GM06990 (cell line): ENCODE measurements around the gene CIB4.

Experiments used
- DNase-seq: peaks from one replicate; pipeline ENCODE4 v3.0.0-alpha.2; 2011; ENCODE audit not compliant: insufficient read length; ENCODE audit errors: extremely low read depth
- H3K27me3 ChIP-seq: replicated peaks from 2 replicates; pipeline ENCODE4 v1.6.0; 2011; ENCODE audit warnings: low read length; ENCODE audit not compliant: control insufficient read depth, insufficient read depth
- H3K36me3 ChIP-seq: 2 replicates; pipeline ENCODE4 v1.5.1; 2011; ENCODE audit warnings: low read length; ENCODE audit not compliant: control insufficient read depth, insufficient read depth
- H3K4me3 ChIP-seq: replicated peaks from 2 replicates; pipeline ENCODE4 v1.5.1; 2011; ENCODE audit warnings: low read depth, mild to moderate bottlenecking, control low read depth, low read length
- CTCF ChIP-seq: IDR thresholded peaks from 2 replicates; pipeline ENCODE4 v1.5.1; 2011; ENCODE audit warnings: low read length, control low read depth, mild to moderate bottlenecking, inconsistent platforms; ENCODE audit not compliant: insufficient read depth, poor library complexity, severe bottlenecking

CIB4 gene

GRCh38 chr2:26640781-26641564, at the start of gene CIB4:
Gene CIB4, minus strand, starts transcription at chr2:26641366. Its CDS starts 52 bp downstream, at chr2:26641314.
- Histone ChIP-seq H3K4me3 (no peak within 1 kb of the TSS), H3K36me3 (no peaks in the 10 kb centered on the region), H3K27me3 (no peaks in the 10 kb centered on the region; the same call in 1 of the 2 replicates)
- TF ChIP-seq CTCF, result no peak
- no peak for DNase-seq

GRCh38 chr2:26687801-26688200, 46.6 kb upstream of the CIB4 start:
- Histone ChIP-seq H3K27me3 (peaks cover 3% of the 10 kb centered on the region), H3K36me3 (no peaks in the 10 kb centered on the region), H3K4me3 (no peak overlapping the region)
- DNase-seq, result no peak
- no peak for TF ChIP-seq CTCF

- H3K36me3 ChIP-seq, result no peaks in the 10 kb centered on the region
- no peak for DNase-seq
- peaks cover 3% of the 10 kb centered on the region for H3K27me3 ChIP-seq
- H3K4me3 ChIP-seq, result no peak overlapping the region
- TF ChIP-seq CTCF, result no peak
These were observed 46.2 kb upstream of the CIB4 start for GRCh38 chr2:26687328-26687727.

GRCh38 chr2:26685989-26686839, 45.0 kb upstream of the CIB4 start:
- DNase-seq, result no peak
- Histone ChIP-seq H3K36me3 (no peaks in the 10 kb centered on the region), H3K4me3 (no peak overlapping the region), H3K27me3 (peaks cover 4% of the 10 kb centered on the region)
- no peak for TF ChIP-seq CTCF

GRCh38 chr2:26685341-26685740, 44.2 kb upstream of the CIB4 start:
- peaks cover 4% of the 10 kb centered on the region for H3K27me3 ChIP-seq
- DNase-seq, result no peak
- no peaks in the 10 kb centered on the region for H3K36me3 ChIP-seq
- TF ChIP-seq CTCF, result no peak
- H3K4me3 ChIP-seq, result no peak overlapping the region
